Measurements from ENCODE around the gene GAS7.
"Not testable (repeated sequence)": the region's sequence is repeated elsewhere in the genome, so short reads cannot be mapped to it uniquely, and the experiment has no call there.

Gene GAS7

DNA sequence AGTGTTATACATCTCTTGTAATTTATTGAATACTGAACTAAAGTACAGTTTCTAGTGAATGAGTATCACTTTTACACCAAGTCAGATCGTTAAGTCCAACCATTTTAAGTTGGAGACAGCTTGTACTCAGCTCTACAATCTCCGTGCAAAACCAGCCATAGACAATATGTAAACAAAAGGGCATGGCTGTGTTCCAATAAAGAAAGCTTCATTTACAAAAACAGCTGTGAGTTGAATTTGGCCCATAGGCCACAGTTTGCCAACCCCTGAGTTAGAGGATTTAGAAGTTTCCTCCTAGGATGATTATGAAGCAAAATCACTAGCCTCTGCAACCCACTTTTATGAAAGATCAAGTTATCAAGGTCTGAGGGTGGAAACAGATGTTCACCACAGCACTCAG lies 187.7 kb downstream of the GAS7 start:
- DNase-seq = no peak

- no peak for DNase-seq
These were observed 194.7 kb downstream of the GAS7 start for GRCh38 chr17:10003705-10004104.

DNA sequence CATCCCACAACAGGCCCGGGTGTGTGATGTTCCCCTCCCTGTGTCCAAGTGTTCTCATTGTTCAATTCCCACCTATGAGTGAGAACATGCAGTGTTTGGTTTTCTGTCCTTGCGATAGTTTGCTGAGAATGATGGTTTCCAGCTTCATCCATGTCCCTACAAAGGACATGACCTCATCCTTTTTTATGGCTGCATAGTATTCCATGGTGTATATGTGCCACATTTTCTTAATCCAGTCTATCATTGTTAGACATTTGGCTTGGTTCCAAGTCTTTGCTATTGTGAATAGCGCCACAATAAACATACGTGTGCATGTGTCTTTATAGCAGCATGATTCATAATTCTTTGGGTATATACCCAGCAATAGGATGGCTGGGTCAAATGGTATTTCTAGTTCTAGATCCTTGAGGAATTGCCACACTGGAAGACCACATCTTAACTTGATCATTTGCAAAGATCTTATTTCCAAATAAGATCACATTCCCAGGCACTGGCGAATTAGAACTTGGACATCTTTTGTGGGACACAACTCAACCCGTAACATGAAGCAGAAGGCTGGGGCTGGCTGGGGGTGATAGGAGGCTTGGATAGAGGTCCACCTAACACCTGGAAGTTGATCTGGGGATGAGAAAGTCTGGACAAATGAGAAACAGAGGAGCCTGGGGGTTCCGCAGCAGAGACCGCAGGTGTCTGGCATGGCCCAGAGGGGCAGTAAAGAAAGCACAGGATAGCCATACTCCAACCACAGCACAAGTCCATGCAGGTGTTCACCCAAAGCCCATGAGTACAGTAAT lies 195.6 kb downstream of the GAS7 start:
- not testable (repeated sequence) for DNase-seq

GRCh38 chr17:10001306-10001873 lies 197.0 kb downstream of the GAS7 start:
- DNase-seq = no peak

DNA sequence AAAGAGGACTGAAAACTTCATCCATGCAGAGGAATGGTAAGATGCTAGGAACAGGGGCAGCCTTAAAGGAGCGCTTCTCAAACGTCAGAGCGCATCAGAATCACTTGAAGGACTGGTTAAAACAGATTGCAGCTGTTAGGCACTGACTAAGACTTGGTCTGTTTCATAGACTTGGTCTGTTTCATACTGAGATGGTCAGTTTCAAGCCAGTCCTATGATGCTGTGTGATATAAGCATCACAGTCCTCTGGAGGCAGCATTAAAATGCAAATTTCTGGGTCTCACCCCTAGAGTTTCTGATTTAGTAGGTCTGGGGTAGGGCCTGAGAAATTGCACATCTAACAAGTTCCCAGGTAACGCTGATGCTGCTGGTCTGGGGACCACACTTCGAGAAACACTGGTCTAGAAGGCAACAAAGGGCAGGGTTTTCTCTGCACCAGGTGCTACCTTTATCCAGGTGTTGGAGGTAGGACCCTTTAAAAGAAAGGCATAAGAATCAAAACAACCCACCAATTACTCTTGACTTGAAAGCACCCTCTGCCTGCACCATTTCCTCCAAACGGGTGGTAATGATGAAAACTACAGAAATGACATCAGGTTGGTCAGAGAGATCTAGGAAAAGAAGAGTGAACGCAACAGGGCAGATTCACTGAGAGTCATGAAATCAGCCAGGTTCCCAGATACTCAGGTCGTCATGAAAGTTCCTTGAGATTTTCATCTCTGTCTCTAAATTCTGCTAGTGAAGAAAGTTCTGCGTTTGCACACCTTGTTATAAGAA lies 198.3 kb downstream of the GAS7 start:
- no peak for DNase-seq

DNA sequence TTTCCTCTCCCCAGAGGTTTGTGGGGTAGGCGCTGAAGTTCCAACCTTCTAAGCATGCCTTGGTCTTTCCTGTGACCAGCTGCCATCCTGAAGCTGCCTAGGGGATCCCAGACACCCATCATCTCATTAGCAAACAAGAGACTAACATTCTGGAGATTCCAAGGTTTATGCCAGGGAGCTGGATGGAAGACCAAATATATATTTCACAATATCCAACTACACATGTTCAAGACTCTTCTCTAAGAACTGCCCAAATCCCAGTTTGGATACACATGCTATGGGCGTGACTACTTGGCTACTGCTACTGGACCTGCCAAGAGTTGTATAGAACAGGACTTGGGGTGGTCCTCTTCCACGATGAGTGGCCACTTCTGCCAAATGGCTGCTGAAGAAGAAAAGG lies 200.3 kb downstream of the GAS7 start:
- DNase-seq = no peak

DNA sequence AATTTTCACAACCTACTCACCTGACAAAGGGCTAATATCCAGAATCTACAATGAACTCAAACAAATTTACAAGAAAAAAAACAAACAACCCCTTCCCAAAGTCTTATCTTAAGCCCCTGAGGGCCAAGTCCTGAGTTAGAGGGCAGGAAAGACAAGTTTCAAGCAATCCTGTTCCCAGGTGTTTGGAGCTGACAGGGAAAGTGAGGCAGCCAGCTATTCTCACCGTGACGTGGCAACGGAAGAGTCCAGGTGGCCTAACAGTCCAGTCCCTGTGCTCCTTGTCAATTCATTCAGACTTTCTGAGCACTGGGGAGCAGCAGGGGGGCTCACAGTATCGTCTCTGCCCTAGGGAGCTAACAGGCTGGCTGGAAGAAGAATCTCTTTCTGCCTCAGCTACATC lies 203.6 kb downstream of the GAS7 start:
- DNase-seq = no peak

DNA sequence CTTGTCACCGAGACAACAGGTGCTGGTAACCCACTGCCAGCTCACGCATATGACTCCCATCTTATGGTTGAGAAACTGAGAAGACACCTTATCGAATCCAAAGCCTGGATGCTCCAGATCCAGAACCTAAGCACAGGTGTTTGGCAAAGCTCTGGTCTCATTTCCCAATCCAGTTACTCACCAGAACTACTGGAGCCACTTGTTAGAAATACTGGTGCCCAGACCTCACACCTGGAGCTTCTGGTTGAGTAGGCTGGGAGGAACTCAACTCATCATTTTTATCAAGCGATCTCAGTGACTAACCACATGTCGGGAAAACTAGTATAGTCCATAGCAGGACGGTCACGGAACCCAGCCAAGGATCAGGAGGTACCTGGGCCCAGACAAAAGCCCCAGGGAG lies 206.6 kb downstream of the GAS7 start:
- DNase-seq = no peak

DNA sequence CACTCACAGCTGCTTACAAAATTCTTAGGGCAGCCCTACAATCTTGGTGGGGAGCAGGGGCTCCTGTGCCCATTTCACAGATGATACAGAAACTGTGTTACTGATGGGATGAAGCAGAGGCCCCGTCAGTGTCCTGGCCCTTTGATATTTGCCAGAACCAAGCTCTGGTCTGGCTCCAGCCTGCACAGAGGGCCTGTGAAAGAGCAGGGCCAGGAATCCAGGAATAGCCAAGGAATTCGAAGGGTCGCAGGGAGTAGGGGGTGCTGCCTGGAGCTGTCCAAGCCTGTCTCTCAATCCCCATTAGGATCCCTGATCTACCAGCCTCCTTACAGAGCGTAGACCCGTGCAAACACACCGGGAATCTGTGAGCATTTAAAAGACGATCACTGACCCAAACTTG lies 207.1 kb downstream of the GAS7 start:
- no peak for DNase-seq

DNA sequence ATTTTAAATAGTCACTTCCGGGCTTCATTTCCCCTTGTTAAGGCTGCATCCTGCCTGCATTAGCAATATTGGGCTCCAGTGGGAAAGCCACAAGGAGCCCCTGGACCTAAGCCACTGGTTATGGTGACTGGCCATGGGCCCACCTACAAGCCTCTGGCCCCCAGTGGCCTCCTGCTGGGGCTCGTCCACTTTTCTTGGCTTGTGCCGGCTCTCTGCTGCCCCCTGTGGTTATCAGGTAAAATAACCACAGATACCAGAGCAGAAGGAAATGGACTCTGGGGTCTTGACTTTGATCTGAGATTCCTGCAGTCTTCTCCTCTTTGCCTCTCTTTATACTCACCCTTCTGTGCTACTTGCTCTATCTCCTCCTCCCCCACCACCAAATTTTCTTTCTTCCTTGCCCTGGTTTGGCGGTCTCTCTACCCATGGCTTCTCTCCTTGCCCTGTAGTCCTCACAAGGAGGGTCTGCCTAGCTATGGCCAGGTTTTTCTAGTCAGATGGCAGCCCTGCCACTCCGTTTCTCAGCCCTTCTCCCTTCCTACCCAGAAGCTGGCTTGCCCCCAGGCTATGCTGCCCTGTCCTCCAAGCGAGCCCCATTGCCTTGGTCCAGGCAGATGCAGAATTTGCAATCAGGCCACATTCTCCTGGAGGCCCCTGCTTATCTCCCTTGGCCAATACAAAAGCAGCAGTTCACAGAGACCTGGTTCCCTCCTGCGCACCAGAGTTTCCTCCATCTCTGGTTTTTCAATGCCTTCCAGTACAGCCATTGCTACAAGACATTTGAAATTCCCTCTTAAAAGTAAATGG lies 210.4 kb downstream of the GAS7 start:
- DNase-seq = peak; percentile 7

- no peak for DNase-seq
These were observed 211.5 kb downstream of the GAS7 start for GRCh38 chr17:9986754-9987382.

DNA sequence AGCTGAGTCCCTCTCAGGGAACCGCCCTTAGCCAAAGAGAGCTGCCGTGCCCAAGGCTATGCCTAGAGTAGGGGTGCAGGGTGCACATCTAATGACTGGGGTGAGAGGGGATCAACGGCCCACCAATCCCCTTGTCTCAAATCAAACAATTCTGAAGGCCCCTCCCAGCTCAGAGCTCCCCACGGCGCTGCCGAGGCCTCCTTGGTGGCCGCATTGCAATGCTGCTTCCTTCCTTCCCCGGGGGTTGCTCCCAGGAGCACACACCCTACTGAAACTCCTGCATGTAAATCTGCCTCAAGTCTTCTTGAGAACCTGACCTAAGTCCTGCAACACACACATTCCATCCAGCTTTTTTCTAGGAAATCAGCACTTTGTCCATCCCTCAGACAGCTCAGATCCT lies 212.8 kb downstream of the GAS7 start:
- DNase-seq = no peak

DNA sequence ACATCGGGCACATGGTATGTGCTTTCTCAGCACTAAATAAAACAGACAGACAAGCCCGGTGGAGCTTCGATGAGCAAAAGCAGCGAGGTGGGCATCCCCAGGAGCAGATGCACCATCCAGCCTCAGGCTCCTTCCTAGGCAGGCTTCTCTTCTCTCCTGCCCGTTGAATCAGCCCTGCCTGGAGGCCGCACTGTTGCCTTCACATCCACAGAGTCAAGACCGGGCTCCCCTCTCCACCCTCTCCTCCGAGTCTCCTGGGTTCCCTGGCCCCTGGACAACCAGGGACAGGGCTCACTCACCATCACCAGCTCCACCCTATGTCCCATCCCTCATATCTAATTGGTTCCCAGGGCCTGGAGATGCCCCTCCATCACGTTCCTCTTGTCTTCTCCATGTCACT lies 213.6 kb downstream of the GAS7 start:
- DNase-seq = no peak

- DNase-seq = no peak
These were observed 216.2 kb downstream of the GAS7 start for GRCh38 chr17:9982159-9982558.

DNA sequence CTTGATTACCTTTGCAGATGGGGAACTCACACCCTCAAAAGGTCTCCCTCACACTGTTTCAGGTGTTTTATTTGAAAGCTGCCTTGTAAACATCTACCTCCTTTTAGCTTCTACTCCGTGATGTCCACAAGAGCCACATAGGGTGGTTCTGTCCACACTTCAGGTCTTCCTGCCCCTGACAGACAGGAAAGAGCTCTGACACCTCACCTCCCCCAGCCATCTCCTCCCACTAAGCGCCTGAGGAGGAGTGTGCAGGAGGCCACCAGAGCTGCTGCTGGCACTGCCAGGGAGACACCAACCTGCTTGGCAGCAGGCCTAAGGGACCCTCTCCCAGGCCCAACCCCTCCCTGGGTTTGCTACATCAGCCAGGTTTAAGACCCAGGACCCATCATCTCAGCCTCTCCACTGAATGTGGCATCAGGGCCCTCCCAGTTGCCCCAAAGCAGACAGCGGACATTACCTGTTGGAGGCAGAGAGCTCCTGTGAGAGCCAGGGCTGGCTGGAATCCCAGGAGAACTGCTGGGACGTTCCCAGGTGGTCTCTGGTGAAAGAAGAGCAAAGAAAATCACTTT lies 217.0 kb downstream of the GAS7 start:
- DNase-seq = no peak

DNA sequence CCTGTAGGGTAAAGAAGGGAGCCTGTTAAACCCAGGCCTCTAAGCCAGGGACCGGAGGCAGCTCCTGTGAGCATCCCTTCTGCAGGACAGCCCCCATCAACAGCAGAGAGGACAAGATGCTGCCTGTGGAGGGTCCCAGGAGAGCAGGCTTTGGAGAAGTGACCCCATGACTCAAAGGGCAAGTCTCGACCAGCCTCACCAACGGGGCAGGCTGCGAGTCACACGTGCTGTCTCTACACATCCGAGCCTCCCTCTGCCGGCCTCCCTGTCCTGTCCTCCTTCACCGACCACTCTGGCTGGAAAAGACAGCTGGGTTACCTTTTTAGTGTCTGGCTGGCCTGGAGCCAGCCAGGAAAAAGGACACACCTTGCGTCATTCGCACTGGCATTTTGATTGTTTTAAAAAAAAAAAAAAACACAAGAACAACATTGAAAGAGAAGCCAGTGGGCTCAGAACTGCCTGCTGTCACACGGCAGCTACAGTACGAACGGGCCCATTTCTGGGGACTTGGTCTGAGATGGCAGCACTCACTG lies 218.9 kb downstream of the GAS7 start:
- DNase-seq = no peak

- no peak for DNase-seq
These were observed 221.2 kb downstream of the GAS7 start for GRCh38 chr17:9977180-9977575.

- DNase-seq = no peak
These were observed 221.9 kb downstream of the GAS7 start for GRCh38 chr17:9976283-9977179.

DNA sequence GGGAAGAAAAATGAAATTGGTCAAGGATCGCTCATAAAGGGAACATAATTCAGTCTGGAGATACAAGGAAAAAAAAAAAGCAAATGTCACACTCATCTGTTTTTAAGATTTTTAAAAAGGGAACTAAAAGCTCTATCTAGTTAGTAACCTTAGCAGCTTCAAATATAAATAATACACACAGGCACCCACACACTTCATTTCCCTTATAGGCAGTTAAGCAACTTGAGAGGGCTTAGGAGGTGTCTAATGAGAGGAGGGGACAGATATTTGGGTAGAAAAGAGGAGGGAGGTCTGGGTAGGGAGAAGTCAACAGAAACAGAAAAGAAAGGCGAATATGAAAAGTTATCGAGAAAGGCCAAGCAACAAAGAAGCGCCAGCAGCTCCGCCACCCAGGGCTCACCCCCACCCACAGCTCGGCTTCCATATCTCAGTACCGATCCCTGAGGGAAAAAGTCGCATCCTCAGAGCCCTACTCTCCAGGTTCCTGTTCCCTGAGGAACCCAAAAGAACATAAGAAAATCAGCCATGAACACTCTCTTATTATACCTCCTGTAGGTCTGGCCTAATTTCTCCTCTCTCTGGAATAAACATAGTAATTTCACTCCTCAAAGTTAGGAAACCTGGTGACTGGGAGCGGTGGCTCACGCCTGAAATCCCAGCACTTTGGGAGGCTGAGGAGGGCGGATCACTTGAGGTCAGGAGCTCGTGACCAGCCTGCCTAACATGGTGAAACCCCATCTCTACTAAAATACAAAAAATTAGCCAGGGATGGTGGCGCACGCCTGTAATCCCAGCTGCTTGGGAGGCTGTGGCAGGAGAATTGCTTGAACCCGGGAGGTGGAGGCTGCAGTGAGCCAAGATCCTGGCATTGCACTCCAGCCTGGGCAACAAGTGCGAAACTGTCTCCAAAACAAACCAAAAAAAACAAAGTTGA lies 223.7 kb downstream of the GAS7 start:
- no peak for DNase-seq

Measured in NK-92 treated with Interleukin-12 subunit alpha and Interleukin-12 subunit beta, amount 100 ng/mL, for 24 hours (cell line).